HG03354 (cell line): ENCODE results near the gene CASK.

Experiments used
- ATAC-seq: cut with Tn5 transposase; IDR thresholded peaks from one replicate; pipeline ENCODE4 v1.9.1; 2021; ENCODE audit warnings: mild to moderate bottlenecking; ENCODE audit not compliant: unreplicated experiment, poor library complexity, severe bottlenecking

Gene CASK

DNA sequence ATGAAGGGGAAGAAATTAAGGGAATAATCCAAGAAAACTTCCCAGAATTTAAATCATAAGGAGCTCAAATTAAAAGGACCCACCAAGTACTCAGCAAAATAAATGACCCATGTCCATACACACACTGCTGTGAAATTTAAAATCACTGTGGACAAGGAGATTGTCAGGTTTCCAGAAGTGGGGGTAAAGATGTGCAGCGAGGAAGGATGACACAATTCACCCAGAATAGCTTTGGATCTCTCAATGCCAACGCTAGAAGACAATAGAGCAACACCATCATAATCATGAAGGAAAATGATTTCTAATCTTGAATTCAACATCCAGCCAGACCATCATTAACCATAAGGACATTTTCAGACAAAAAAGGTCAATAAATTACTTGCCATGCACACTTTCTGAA, 65.7 kb downstream of the CASK start:
- ATAC-seq, result no peak

DNA sequence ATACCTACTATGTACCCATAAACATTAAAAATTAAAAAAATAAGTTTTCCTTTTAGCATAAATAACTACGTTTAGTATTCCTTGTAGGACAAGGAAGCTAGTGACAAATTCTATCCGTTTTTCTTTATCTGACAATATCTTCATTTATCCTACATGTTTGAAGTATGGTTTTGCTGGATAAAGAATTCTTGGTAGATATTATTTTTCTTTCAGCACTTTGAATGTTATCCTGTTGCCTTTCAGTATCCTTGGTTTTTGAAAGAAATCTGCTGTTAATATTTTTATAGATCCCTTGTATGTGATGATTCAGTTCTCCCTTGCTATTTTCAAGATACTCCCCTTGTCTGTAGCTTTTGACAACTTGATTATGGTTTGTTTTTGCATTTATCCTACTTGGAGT, 76.6 kb downstream of the CASK start:
- ATAC-seq, result no peak

DNA sequence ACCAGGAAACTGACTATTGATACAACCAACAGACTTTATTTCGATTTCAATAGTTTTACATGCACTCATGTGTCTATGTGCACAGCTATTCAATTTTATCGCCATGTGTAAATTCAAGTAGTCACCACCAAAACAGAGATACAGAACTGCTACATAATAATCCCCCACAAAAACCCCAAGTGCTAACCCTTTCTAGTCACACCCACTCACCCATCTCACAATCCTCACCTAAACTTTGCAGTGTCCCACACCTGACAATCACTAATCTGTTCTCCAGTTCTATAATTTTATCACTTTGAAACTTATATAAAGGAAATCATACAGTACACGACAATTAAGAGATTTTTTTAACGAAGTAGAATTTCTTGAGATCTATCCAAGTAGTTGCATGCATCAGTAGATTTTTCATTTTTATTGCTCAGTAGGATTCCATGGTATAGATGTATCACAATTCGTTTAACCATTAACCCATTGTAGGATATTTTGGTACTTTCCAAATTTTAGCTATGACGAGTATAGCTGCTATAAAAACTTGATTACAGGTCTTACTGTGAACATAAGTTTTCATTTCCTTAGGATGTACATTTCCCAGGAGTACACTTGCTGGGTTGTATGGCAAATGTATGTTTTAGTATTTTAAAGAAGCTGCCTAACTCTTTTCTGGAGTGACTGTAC, 85.9 kb downstream of the CASK start:
- ATAC-seq, result no peak

DNA sequence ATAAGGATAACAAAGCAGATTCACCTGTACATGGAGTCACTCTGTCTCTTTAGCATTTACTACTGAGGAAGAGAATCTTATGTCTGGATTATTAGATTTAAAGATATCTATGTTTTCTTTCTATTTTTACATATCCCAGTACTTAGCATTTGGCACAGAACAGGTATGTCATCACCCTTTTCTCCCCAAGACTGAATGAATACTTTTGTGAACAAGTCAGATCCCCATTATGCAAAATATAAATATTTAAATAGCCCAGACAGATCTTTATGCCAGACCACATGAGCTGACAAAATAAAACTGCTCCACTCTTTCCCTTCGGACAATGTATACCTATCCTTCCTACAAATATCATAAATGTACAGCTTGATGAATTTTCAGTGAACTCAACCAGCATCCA, 94.5 kb downstream of the CASK start:
- no peak for ATAC-seq

DNA sequence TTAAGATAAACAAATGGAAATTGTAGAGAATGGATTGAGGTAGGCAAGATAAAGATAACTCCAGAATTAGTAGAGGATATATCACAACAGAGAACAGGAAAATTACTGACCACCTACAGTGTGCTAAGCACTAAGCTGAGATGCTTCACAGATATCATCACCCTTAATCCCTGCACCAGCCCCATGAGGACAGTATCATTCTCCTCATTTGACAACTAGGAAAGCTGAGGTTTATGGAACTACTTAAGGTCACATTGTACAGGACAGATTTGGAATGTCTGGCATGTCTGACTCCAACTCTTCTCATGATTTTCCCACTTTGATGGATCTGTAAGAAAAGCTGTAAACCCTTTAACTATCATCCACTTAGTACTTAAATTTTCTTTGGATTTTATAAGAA, 95.5 kb downstream of the CASK start:
- no peak for ATAC-seq

DNA sequence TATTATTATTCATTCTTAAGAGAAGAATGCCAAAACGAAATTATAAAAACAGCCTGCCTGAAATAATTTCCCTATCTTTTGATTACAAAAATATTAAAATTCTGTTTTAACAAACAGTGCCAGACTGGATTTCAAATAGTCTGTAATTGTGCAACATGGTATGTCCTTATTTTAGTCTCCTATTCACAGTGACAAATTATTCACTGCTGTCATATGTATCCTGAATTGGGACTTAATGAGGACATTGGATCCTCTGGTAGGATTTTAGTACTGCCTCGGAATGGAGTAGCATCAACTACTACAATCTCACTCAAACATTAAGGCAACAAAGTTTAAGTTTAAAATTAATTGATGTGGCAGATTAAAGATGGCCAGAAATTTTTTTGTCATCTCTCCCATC, 97.6 kb downstream of the CASK start:
- no peak for ATAC-seq

DNA sequence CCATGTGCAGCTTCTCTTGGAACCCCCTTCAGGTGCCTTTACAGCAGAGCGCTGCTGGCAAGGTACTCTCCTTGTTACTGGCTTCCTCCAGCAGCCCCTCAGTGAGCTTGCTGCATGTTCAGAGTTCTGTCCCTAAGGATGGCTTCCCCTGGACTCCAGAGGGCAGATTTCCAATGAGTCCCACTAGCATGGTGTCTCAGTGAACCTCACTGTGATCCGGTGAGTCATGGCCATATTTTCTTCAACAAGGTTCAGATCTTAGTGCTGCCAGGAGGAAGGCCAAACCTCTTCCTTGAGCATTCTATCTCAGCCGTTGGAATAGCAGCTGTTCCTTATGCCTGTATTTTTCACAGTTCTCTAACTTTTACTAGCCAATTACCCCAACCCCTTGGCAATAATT, 98.8 kb downstream of the CASK start:
- ATAC-seq, result no peak

DNA sequence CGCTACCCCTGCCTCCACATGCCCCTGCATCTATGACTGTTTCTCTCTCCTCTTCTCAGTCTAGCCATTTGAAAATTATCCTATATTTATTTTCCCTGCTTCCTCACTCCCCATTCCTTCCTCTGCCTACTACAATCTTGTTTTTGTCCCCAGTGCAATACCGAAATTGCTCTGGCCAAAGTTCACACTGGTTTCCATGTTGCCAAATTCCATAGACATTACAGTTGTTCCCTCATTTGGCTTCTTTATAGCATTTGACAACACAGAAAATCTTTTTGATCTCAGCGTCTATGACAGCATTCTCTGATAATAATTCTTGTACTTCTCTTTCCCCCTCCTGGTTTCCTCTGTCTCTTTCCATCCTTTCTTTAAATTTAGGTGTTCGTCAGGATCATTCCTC, 100.0 kb downstream of the CASK start:
- no peak for ATAC-seq

DNA sequence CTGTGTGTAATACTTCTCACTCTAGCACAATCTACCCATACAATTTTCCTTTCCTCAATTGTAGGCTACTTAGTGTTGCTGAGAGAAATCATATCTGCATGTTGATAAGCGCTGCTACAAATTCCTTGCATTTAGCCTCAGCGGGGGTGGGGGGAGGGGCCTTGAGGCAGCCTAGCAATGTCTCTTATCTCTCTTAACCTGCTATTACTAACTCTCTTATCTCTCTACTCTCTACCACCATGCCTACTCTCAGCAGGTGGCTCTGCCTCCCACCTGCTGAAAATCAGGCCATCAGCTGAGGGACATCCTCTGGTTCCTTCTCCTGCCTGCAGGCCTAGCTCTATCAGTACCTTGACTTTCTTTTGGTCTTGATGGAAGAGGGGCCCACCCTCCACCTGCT, 100.5 kb downstream of the CASK start:
- no peak for ATAC-seq

DNA sequence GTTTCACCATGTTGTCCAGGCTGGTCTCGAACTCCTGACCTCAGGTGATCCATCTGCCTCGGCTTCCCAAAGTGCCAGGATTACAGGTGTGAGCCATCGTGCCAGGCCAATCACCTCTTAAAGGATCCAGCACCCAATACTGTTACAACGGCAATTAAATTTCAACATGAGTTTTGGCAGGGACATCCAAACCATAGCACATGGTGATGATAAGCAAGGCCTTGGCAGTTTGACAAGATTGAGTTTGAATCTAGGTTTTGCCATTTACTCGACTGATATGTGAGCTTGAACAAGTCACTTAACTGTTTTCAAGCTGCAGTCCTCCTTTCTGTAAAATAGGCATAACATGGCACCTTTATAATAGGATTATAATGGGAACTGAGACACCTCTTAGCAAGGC, 115.3 kb downstream of the CASK start:
- ATAC-seq, result no peak

DNA sequence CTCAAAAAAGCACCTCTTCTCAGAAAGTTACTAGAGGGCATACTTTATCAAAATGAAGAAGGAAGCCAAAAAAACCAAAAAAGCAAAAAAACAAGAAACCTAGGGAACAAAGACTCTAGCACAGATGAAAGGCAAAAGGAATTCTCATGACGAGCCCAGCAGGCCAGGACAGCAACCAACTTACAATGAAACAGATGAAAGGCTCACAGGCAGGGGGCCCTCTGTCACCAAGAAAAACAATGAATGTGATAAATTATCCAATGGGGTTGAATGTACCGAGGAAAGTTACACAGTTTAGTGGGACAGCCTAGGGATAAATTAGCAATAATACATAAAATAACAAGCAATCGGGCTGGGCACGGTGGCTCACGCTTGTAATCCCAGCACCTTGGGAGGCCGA, 120.4 kb downstream of the CASK start:
- no peak for ATAC-seq

DNA sequence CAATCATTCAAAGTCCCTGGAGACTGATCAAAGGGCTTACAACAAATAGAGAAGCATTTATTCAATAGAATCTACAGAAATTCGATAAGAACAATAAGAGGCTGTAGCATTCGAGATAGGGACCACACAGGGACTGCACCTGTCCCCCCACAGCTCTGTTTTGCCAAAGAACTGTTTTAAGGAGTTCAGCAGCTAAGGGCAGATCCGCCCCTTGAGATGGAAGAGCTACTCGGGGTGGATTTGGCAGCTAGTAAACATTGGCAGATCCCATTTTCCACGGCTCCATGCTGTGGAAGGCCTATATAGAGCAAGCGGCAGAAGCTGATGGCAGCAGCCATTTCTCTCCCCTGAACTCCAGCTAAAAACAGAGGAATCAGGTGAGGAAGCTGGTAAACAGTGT, 123.7 kb downstream of the CASK start:
- ATAC-seq, result no peak

DNA sequence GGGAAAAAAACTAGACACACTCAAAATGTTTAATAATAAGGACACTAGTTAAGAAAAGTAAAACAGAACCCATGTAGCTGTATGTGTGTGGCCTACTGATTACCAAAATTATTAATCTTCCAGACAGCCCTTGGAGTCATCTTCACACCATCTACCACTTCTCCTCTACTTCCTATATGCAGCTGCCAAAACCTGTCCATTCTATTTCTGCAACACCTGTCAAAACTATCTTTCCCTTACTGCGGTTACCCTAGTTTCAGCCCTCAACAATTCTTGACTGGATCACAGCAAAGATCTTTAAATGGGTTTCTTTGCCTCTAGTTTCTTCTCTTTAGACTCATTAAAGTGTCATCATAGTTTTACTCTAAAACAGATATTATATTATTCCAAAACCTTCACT, 126.8 kb downstream of the CASK start:
- no peak for ATAC-seq

DNA sequence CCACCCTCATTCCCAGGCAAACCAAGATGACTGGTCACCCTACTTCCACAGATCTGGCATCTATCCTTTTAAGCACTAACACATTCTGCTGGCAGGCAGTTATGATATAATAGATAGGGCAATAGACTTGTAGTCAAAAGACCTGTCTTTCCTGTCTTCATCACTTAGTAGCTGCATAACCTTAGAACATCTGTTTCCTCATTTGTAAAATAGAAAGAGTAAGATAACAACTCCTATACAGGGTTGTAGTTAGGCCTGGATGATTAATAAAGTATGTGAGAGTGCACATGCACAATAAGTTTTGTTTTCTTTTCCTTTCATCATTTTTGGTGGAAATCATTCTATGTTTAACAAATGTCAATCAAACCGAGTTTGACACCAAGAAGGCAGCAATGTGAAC, 127.3 kb downstream of the CASK start:
- ATAC-seq, result no peak

DNA sequence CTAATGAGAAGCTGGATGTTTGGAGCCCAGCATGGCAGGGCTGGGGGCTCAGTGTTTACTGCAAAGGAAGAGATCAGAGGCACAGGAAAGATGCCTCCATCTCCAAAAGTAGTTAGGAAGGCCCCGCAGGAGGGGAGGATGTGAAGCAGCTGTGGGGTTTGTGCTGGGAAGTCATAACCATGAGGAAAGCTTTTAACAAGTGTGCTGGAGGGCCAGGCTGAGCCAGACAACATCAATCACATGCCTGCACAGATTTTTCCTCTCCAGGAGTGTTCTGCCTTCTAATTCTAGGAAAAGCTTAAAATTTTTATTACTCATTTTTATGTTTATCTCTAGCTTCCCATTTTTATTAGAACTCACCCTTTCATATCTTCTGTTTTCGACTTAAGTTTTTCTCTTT, 134.0 kb downstream of the CASK start:
- no peak for ATAC-seq

DNA sequence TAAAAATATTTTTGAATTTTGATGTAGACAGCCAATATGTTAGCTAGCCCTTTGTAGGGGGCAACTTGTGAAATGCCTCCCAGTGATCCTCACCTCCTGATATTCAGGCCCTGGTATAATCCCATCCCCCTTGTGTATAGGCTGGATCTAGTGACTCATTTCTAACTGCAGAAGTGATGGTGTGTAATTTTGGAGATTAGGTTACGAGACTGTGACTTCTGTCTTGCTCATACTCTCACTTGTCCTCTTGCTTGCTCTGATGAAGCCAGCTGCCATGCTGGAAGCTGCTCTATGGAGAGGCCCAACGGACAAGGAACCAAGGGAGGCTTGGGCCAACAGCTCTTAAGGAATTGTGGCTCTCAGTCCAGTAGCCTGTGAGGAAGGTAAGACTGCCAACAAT, 137.7 kb downstream of the CASK start:
- ATAC-seq, result no peak

DNA sequence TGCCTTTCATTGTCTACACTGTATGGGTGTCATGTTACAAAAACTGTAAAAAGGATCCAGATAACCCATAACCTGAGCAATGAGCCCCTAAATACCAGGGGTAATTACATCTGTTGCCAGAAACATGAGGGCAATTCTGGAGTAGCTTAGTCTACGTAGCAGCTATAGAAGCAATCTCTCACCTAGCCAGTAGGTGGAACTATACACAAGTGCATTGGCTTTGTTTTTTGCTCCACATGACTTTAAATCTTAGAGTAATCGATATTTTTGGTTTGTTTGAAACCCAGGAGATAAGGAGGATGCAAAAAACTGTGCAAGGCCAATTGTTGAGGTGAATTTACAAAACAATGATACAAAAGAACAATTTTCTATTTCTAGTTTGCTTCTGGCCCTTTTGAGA, 141.9 kb downstream of the CASK start:
- peak; percentile 73 for ATAC-seq

DNA sequence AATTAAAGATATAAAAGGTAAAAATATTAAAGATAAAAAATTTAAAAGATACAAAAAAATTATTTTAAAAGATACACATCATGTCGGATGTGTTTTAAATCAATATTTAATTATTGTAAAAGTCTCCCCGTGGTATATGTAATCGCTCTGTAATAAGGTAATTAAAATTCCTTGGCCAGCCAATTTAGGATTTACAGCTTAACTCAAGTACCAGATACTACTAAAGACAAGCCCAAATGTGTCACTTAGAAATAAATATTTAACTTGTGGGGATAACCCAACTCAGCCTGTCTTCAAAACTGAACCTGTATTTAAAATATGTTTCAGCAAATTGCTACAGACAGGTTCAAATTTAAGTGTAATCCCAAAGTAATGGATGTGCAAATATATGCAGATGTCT, 143.4 kb downstream of the CASK start:
- no peak for ATAC-seq

DNA sequence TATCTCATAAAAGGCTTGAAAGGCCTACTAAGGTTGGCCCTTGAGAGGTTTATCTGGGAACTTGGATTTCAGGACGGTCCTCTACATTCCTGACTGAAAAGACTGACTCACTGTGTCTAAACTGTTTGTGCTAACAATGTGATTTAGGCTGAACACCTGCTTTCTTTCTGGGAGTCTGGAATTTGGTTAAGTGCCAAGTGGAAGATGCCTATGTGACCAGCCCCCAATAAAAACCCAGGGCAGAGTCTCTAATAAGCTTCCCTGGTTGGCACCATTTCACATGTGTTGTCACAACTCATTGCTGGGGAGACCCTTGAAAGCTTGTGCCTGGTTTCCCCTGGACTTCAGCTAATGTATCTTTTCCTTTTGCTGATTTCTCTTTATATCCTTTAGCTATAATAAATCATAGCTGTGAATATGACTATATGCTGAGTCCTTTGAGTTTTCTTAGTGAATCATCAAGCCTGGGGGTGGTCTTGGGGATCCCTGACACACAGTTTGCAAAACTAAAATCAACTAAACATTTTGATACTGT, 144.3 kb downstream of the CASK start:
- no peak for ATAC-seq

DNA sequence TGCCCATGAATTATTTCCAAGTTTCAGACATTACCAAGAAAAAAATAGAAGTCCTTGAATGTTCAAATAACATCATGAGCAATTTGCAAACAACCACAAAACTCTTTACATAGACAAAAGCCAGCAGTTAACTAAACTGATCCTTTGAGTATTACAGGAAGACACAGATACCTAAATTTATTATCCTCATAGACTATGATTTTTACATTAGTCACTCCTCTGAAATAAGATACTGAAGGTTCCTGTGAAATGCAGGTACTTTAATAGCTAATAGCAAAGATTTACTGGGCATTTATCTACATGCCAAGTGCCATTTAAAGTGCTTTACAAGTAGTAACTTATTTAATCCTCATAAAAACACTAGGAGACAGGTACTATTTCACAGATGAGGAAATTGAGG, 161.7 kb downstream of the CASK start:
- ATAC-seq, result no peak

DNA sequence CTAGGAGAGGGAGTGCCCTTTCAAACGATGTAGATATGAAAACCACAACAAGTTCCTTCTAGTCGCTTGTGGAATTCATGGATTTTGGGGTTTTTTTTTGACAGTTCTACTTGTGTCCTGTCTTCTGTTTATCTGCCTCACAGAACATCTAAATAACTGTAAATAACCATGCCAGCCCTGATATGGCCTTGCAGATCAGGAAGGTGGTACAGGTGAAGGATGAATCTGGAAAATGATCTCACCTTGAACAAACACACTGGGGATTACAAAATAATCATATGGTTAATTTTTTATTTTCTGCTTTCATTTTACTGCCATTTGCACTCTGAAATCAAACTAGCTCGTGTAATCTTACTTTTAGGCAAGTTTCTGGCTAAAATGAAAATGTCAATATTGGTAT, 162.2 kb downstream of the CASK start:
- ATAC-seq, result no peak

DNA sequence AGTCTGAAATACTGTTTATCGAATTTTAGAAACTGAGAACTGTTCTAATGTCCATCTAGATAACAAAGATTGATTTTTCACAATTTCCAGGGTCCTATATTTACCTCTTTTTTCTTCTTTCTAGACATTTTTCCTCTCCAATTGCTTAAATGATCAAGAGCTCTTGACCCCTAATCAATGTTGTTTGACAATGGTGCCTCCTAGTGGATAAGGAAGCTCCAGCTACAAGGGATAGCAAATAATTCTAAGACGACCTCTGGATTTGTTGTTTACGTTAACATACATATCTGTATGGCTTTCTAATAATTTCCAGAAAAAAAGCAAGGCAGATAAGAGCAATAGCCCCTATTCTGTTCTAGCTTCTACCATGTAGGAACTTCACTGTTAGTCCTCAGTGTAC, 163.5 kb downstream of the CASK start:
- ATAC-seq, result no peak
